ENCODE results near the gene NISCH.

Gene NISCH

GRCh38 chr3:52435246-52436101 is 19.9 kb upstream of the NISCH start:
- DNase-seq (ENCODE audit: low read depth) = no peak

- DNase-seq (ENCODE audit: low read depth) = no peak
Observed at GRCh38 chr3:52436500-52437149, 18.8 kb upstream of the NISCH start.

- DNase-seq (ENCODE audit: low read depth) = no peak
Observed at GRCh38 chr3:52437326-52438103, 17.9 kb upstream of the NISCH start.

- no peak for DNase-seq (ENCODE audit: low read depth)
Observed at GRCh38 chr3:52438104-52438376, 17.4 kb upstream of the NISCH start.

GRCh38 chr3:52438579-52439425 is 16.6 kb upstream of the NISCH start:
- no peak for DNase-seq (ENCODE audit: low read depth)

GRCh38 chr3:52439426-52440248 is 15.8 kb upstream of the NISCH start:
- DNase-seq (ENCODE audit: low read depth) = no peak

- DNase-seq (ENCODE audit: low read depth) = no peak
Observed at GRCh38 chr3:52440249-52440551, 15.2 kb upstream of the NISCH start.

- no peak for DNase-seq (ENCODE audit: low read depth)
Observed at GRCh38 chr3:52440671-52441070, 14.7 kb upstream of the NISCH start.

- no peak for DNase-seq (ENCODE audit: low read depth)
Observed at GRCh38 chr3:52441091-52441771, 14.2 kb upstream of the NISCH start.

GRCh38 chr3:52441772-52442332 is 13.6 kb upstream of the NISCH start:
- no peak for DNase-seq (ENCODE audit: low read depth)

GRCh38 chr3:52442409-52443267 is 12.8 kb upstream of the NISCH start:
- no peak for DNase-seq (ENCODE audit: low read depth)

- no peak for DNase-seq (ENCODE audit: low read depth)
Observed at GRCh38 chr3:52443268-52443610, 12.2 kb upstream of the NISCH start.

- DNase-seq (ENCODE audit: low read depth) = no peak
Observed at GRCh38 chr3:52443791-52444687, 11.4 kb upstream of the NISCH start.

GRCh38 chr3:52444860-52445793 is 10.3 kb upstream of the NISCH start, which contains the start of gene SEMA3G:
TSS of gene SEMA3G (minus strand) at chr3:52445103. CDS start at chr3:52445027, 76 bp downstream.
- peak; percentile 46 for DNase-seq (ENCODE audit: low read depth)

GRCh38 chr3:52446042-52446441 is 9.4 kb upstream of the NISCH start:
- no peak for DNase-seq (ENCODE audit: low read depth)

GRCh38 chr3:52446631-52447511 is 8.5 kb upstream of the NISCH start:
- DNase-seq (ENCODE audit: low read depth) = peak; percentile 57
